Retina (tissue), 1 donor: ENCODE data around the gene URAD.

Source experiments
- DNase-seq: peaks from one replicate; pipeline ENCODE4 v3.0.0-alpha.2; 2016

The URAD gene

GRCh38 chr13:27997904-27998522, 9.5 kb upstream of the URAD start:
- DNase-seq, result peak; percentile 39

DNA sequence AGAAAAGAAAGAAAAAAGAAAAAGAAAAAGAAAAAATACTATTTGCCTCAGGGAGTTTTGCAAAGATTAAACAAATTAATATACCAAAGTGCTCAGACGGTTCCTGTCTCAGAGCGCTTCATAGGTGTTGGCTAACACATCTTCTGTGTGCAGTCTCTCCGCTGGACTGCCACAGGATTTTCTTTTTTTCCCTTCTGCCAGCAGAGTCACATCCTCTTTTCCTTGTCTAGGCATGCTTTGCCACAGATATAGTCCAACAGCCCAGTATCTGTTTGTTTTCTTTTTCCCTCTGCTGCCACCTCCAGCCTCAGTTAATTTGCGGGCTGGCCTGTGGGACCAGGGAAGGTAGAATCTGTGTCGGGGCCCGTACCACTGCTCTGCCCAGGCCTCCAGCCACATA, 3.4 kb upstream of the URAD start:
- DNase-seq, result no peak

GRCh38 chr13:27985600-27985999, 2.9 kb downstream of the URAD start:
- DNase-seq, result no peak

- no peak for DNase-seq
Observed at GRCh38 chr13:27982361-27982760, 6.1 kb downstream of the URAD start.

DNA sequence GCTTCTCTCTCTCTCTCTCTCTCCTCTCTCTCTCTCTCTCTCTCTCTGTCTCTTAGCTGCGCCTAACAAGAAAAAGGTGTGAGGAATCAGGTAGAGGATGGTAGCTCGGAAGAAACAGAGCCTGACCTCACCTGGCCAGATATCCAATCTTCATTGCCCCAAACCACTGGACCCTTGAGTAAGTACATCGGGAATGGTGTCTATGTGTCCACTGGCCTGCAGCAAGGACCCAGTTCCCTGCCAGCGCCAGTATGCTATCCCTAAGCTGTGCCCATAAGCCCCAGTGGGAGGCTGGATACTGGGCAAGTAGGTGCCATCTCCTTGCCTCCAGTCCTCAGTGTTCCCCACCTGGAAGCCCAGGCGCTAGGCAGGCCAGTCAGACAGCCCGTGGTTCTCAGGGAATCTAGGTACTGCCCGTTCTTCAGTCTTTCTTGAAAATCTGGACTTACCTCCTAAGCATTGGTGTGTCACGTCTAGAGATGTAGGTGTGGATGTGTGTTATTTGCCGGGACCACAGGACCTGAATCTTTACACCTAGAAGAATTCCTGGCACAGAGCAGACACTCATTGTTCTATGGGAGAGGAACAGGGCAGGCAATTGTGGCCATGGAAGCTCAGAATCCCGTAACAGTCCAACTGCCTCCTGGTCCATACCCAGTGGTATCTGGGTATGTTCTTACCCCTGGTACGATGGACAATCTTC, 7.3 kb downstream of the URAD start:
- DNase-seq, result no peak

DNA sequence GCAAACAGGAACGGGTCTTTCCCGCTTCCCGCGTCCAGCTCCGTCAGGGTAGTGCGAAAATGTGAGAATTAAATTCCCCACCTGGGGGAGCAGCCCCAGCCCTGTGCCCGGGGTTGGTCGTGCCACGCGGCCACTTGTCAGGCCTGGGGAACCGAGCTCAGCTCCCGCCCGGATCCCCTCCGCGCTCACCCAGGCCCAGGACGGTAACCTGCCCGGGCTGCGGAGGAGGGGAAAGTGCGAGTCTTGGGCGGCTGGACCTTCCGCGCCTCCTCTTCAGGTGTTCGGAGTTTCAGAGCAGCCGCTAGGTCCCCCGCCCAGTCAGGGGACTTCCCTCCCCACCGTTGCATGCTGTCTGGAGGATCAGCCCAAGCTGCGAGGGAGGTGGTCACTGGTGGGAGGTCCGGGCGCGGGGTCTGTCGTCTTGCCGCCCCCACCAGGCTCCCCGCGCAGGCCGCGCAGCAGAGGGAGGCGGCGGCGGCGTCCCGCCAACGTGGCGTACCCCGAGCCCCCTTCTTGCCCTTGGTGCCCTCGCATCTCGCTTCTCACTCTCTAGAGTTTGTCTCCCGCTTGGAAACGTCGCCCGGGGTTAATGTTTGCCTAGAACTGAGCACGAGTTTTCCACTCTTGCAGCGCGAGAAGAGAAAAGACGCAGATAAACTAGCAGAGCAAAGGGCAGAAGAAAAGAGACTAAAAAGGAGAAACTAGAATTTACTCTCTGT, 8.1 kb downstream of the URAD start:
- peak; percentile 45 for DNase-seq

GRCh38 chr13:27979765-27980279, 8.7 kb downstream of the URAD start:
- DNase-seq, result peak; percentile 36

GRCh38 chr13:27979001-27979643, 9.4 kb downstream of the URAD start:
- no peak for DNase-seq

GRCh38 chr13:27978301-27978968, 10.1 kb downstream of the URAD start:
- DNase-seq, result no peak

GRCh38 chr13:27977476-27978300, 10.8 kb downstream of the URAD start:
- DNase-seq, result peak; percentile 66

- DNase-seq, result no peak
Observed at GRCh38 chr13:27976362-27977091, 12.0 kb downstream of the URAD start.

GRCh38 chr13:27975564-27976361, 12.7 kb downstream of the URAD start:
- peak; percentile 59 for DNase-seq

- DNase-seq, result no peak
Observed at GRCh38 chr13:27973961-27974662, 14.4 kb downstream of the URAD start.

DNA sequence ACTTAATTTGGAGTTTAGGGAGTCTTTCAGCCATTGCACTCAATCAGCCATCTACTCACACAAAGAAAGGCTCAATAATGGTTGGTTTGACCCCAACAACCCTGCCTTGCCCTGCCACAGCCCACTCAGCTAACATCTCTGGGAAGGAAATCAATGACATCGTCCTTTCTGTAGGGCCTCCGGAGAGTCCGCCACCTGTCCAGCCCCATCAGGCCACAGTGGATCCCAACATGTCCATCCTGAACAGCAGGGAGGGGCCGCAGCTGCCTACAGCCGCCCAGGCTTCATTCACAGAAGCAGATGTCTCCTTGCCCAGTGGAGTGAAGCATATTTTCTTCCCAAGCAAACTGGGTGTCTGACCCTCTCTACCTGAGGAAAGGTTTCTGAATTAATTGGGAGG, 15.2 kb downstream of the URAD start:
- DNase-seq, result no peak

- DNase-seq, result no peak
Observed at GRCh38 chr13:27972478-27972820, 16.0 kb downstream of the URAD start.

DNA sequence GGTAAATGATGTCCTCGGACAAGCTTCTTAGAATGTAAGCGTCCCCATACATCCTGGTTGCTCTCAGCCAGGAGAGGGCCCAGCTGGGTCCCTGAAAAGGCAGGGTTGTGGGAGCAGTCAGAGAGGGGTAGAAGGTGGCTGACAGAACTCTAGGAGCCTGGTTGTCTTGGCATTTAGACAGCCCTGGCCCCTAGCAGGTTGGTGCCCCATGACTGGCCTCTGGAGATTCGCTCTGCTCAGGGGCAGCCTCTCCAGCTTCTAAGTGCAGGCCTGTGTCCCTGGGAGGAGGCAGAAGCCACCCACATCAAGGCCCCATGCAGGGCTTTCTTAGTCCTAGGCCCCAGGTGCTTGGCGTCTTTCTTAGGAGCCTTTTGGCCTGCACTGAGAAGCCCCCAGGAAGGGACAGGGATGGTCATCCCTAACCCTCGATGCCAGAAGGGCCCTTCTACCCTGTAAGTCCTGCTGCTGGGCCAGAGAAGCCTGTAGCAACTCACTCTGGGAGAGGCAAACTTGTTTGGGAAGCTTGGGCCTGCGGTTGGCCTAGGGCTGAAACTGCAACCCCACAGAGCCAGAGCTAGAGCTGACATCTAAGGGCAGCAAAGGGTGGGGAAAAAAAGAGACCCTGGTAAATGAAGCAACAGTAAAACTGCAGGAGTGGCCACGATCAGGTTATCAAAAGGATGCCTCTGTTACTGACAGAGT, 16.6 kb downstream of the URAD start:
- no peak for DNase-seq

DNA sequence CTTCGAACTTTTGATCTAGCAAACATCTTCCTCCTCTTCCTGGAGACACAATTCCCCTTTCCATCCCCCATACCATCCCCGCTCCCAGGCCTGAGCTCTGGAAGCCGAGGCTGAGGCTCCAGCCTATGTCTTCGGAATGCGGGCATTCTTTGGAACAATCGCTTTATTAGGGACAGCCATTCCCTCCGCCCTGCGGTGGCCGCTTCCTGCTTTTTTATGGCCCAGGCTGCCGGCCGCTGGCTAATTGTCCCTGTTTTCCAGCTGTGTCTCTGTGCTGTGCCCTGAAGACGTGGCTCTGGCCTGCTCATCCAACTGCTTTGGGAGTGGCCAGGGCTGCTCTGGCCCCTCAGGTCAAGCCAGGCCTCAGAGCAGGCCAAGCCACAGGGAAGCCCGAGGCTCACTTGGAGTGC, 17.3 kb downstream of the URAD start:
- peak; percentile 52 for DNase-seq

GRCh38 chr13:27970382-27971235, 17.9 kb downstream of the URAD start:
- peak; percentile 66 for DNase-seq
